ENCODE data around the gene DNASE1L3. TPM values are rescaled to one million over a fixed set of nuclear protein-coding genes. Genes with fewer than 3 reads are reported as not detected.

DNASE1L3 gene
- total RNA-seq, 4 donors from 2014 or later, result 1.1 to 20.5 (median 3.8) TPM

DNA sequence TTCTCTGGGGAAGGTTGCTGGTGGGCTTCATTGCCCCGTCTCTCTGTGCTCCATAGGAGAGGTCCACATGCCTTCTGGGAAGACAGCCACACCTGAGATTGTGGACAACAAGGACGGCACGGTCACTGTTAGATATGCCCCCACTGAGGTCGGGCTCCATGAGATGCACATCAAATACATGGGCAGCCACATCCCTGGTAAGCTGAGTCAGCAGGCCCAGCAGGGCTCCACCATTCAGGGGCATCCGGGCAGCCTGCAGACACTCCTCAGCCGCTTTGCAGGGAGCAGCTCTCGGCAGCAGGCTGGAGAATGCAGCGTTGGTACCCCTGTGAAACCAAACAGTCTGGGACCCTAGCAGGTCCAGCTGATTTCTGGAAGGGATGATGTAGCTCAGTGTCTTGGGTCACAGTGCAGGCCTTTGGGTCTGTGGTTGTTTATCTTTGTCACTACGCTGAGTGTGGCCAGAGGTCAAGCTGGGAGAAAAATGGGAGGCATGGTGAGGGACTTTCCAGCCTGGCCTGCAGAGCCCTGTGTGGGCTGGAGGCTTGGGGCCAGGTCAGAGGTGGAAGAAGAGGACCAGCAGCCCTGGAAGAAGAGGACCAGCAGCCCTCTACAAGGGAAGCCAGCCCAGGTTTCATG is 67.2 kb downstream of the DNASE1L3 start:
- DNase-seq (ENCODE audit: low spot score), result no peak
- ATAC-seq (ENCODE audit: low FRiP score), result no peak
- TF ChIP-seq, protein P1, sequence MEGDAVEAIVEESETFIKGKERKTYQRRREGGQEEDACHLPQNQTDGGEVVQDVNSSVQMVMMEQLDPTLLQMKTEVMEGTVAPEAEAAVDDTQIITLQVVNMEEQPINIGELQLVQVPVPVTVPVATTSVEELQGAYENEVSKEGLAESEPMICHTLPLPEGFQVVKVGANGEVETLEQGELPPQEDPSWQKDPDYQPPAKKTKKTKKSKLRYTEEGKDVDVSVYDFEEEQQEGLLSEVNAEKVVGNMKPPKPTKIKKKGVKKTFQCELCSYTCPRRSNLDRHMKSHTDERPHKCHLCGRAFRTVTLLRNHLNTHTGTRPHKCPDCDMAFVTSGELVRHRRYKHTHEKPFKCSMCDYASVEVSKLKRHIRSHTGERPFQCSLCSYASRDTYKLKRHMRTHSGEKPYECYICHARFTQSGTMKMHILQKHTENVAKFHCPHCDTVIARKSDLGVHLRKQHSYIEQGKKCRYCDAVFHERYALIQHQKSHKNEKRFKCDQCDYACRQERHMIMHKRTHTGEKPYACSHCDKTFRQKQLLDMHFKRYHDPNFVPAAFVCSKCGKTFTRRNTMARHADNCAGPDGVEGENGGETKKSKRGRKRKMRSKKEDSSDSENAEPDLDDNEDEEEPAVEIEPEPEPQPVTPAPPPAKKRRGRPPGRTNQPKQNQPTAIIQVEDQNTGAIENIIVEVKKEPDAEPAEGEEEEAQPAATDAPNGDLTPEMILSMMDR (IDR thresholded peaks at IDR 0.05), result no peak

Other genes starting within 250 kb of the DNASE1L3 start
- gene FLNB, start 202.6 kb downstream of the DNASE1L3 start, total RNA-seq, result 100 to 1,000 TPM in 3 of 4 donors, 10 to 100 TPM in 1; 82.5 to 192 (median 145) TPM
- 10 to 100 TPM; 19.2 to 31.0 (median 21.5) TPM for gene ABHD6, start 26.8 kb upstream of the DNASE1L3 start, total RNA-seq
- 10 to 100 TPM in 1 of 4 donors, 1 to 10 TPM in 3; 8.1 to 12.5 (median 8.8) TPM for gene RPP14, start 95.3 kb upstream of the DNASE1L3 start, total RNA-seq
- gene HTD2, start 95.5 kb upstream of the DNASE1L3 start, total RNA-seq, result 10 to 100 TPM in 2 of 4 donors, 1 to 10 TPM in 2; 8.4 to 12.6 (median 10.4) TPM
- gene PXK, start 121.9 kb upstream of the DNASE1L3 start, total RNA-seq, result 10 to 100 TPM; 25.3 to 51.2 (median 39.3) TPM
- 10 to 100 TPM; 59.6 to 87.6 (median 74.0) TPM for gene PDHB, start 222.9 kb upstream of the DNASE1L3 start, total RNA-seq